Uterus (tissue), 2 donors: ENCODE results near the gene NTRK3.

Source experiments
- CTCF ChIP-seq, 4 experiments: fragments of 200-600 bp in 2 of 4; fragments of 450-650 bp in 2 of 4; sonication (generic) in 2 of 4; IDR thresholded peaks; one replicate each; pipeline ENCODE4 v1.5.1; 2016 to 2019; ENCODE audit warnings: antibody characterized with exemption in 4 of 4, mild to moderate bottlenecking in 2 of 4, moderate library complexity in 1 of 4
- POLR2A ChIP-seq, 2 donors: fragments of 450-650 bp; IDR thresholded peaks; one replicate each; pipeline ENCODE4 v1.6.1; 2016; ENCODE audit warnings: antibody characterized with exemption in 2 of 2, mild to moderate bottlenecking in 1 of 2, moderate library complexity in 1 of 2

- TF ChIP-seq CTCF (IDR thresholded peaks at IDR 0.05) (no peak), POLR2A (IDR thresholded peaks at IDR 0.05) (no peak)
Measured at GRCh38 chr15:87896936-87897335, 359.6 kb downstream of the NTRK3 start.
